ENCODE results near the gene SEC31A.

DNA sequence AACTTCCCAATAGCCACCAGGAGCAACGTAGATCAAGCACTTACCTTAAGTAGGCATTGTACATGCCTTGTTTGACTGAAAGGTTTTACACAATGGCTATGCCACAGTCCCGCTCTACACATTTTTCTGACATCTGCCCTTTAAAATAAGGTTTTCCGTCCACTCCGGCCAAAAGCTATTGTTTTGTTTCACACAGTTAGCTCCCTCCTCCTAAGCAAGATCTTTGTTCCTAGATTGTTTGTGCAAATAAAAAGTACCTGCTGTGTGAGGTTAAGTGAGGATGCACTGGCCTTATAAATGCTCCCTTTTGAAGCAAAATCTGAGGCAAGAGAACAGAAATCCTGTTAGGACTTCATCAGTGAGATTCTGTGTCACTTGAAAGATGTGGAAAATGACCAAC lies 104.1 kb downstream of the SEC31A start:
- TF ChIP-seq, protein P1, sequence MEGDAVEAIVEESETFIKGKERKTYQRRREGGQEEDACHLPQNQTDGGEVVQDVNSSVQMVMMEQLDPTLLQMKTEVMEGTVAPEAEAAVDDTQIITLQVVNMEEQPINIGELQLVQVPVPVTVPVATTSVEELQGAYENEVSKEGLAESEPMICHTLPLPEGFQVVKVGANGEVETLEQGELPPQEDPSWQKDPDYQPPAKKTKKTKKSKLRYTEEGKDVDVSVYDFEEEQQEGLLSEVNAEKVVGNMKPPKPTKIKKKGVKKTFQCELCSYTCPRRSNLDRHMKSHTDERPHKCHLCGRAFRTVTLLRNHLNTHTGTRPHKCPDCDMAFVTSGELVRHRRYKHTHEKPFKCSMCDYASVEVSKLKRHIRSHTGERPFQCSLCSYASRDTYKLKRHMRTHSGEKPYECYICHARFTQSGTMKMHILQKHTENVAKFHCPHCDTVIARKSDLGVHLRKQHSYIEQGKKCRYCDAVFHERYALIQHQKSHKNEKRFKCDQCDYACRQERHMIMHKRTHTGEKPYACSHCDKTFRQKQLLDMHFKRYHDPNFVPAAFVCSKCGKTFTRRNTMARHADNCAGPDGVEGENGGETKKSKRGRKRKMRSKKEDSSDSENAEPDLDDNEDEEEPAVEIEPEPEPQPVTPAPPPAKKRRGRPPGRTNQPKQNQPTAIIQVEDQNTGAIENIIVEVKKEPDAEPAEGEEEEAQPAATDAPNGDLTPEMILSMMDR (IDR thresholded peaks at IDR 0.05): no peak
- no peak for TF ChIP-seq RFX5 (IDR thresholded peaks at IDR 0.05; ENCODE audit: low read length)
- TF ChIP-seq, protein P2, sequence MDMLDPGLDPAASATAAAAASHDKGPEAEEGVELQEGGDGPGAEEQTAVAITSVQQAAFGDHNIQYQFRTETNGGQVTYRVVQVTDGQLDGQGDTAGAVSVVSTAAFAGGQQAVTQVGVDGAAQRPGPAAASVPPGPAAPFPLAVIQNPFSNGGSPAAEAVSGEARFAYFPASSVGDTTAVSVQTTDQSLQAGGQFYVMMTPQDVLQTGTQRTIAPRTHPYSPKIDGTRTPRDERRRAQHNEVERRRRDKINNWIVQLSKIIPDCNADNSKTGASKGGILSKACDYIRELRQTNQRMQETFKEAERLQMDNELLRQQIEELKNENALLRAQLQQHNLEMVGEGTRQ (IDR thresholded peaks at IDR 0.05; ENCODE audit: borderline replicate concordance, low read depth, low read length): no peak
- TF ChIP-seq EP300 (IDR thresholded peaks at IDR 0.05; ENCODE audit: borderline replicate concordance in 1 of 2, low read depth in 1 of 2, low read length in 1 of 2): no peak
- TF ChIP-seq ELF1 (IDR thresholded peaks at IDR 0.05): no peak
- no peak for TF ChIP-seq FOSL2 (IDR thresholded peaks at IDR 0.05; ENCODE audit: borderline replicate concordance, low read depth)

All from SK-N-SH (cell line).